Adrenal gland (tissue), 12 donors: ENCODE data around the gene FAM163B. TPM values are rescaled to one million over a fixed set of nuclear protein-coding genes. Genes with fewer than 3 reads are reported as not detected.

ENCODE experiments used
- DNase-seq, 7 donors: peaks; one replicate each; pipeline ENCODE4 v3.0.0-alpha.2; 2019 to 2020
- H3K27ac ChIP-seq, 5 donors: fragments of 200-600 bp; sonication (generic) in 4 of 5; 1 replicate in 3 of 5; 2 replicates in 2 of 5; pipeline versions ENCODE4 v1.5.1 to v1.8.0; 2016 to 2020; ENCODE audit warnings: mild to moderate bottlenecking in 1 of 5
- H3K27me3 ChIP-seq: fragments of 200-600 bp; 2 replicates; pipeline ENCODE4 v1.8.0; 2021
- H3K36me3 ChIP-seq, 2 donors: fragments of 200-600 bp; replicated peaks in 1 of 2; 1 replicate in 1 of 2; 2 replicates in 1 of 2; pipeline versions ENCODE4 v1.5.1 to v1.8.0; 2018 to 2022
- H3K4me1 ChIP-seq, 2 donors: fragments of 200-600 bp; replicated peaks in 1 of 2; 1 replicate in 1 of 2; 2 replicates in 1 of 2; pipeline versions ENCODE4 v1.5.1 to v1.8.0; 2018 to 2021
- H3K4me3 ChIP-seq, 4 donors: fragments of 200-600 bp; sonication (generic) in 3 of 4; one replicate each; pipeline ENCODE4 v1.5.1; 2016 to 2018
- H3K9me3 ChIP-seq, 3 donors: fragments of 200-600 bp; sonication (generic) in 1 of 3; replicated peaks in 1 of 3; 1 replicate in 2 of 3; 2 replicates in 1 of 3; pipeline versions ENCODE4 v1.5.1 to v1.8.0; 2016 to 2021
- POLR2A ChIP-seq, 2 donors: fragments of 450-650 bp; IDR thresholded peaks; one replicate each; pipeline ENCODE4 v1.6.1; 2017; ENCODE audit warnings: antibody characterized with exemption in 2 of 2, mild to moderate bottlenecking in 2 of 2, moderate library complexity in 1 of 2
- WGBS, 4 donors: extraction: QIAGEN DNeasy Blood & Tissue Kit in 2 of 4; methylation state at CpG; one replicate each; pipeline versions ENCODE4 v1.1.5 to v1.1.7; 2013 to 2017; 5-methylcytosine and 5-hydroxymethylcytosine counted together
- intact Hi-C, 2 donors: fragments of 100-400 bp; cut with DNase I; formaldehyde crosslinking; loops; one replicate each; pipeline versions ENCODE4 v1.14.1 to v1.15.0; 2022 to 2023
- polyA plus RNA-seq, 3 donors: library from polyadenylated mRNA; stranded (reverse); fragments of 200-250 nt in 2 of 3; fragments of 350-450 nt in 1 of 3; fragmentation: Illumina TruSeq in 1 of 3; extraction: RNeasy Lipid Tissue Mini Kit (QIAGEN cat#74804) in 1 of 3; gene quantifications; one replicate each; pipeline ENCODE4 v1.2.3, GENCODE V29; 2013 to 2014
- total RNA-seq, 9 donors: library from RNA; depleted of rRNA in 4 of 9; stranded (reverse); fragments of >200 nt in 4 of 9; fragments of 120-200 nt in 1 of 9; fragmentation: NEBNext Ultra II Directional in 1 of 9; extraction: Animal tissue kit (Norgen Biotek cat#: 25700) in 1 of 9; gene quantifications; one replicate each; pipeline versions ENCODE4 v1.1.0 to v1.2.4, GENCODE V29; 2013 to 2023
- TF ChIP-seq, protein P1 (sequence below), 6 experiments: fragments of 450-650 bp in 4 of 6; fragments of 200-600 bp in 2 of 6; sonication (generic) in 1 of 6; IDR thresholded peaks; 1 replicate in 5 of 6; 2 replicates in 1 of 6; pipeline versions ENCODE4 v1.5.1 to v1.8.0; 2016 to 2021; ENCODE audit warnings: antibody characterized with exemption in 6 of 6, mild to moderate bottlenecking in 2 of 6, moderate library complexity in 1 of 6
- donor health status: healthy with polysubstance abuse.
- donor health status: Bipolar disorder and iron deficiency.
- donor health status: DM: yes; HTN: yes; CAD: no.
- donor health status: DM: no; HTN: no; CAD: no.
- donor health status: DM: no; HTN: no; CAD: no.
- donor health status: DM: yes; HTN: yes; CAD: no.

The FAM163B gene
- total and polyA plus RNA-seq, 12 donors = 0.72 to 14.3 (median 2.5) TPM

DNA sequence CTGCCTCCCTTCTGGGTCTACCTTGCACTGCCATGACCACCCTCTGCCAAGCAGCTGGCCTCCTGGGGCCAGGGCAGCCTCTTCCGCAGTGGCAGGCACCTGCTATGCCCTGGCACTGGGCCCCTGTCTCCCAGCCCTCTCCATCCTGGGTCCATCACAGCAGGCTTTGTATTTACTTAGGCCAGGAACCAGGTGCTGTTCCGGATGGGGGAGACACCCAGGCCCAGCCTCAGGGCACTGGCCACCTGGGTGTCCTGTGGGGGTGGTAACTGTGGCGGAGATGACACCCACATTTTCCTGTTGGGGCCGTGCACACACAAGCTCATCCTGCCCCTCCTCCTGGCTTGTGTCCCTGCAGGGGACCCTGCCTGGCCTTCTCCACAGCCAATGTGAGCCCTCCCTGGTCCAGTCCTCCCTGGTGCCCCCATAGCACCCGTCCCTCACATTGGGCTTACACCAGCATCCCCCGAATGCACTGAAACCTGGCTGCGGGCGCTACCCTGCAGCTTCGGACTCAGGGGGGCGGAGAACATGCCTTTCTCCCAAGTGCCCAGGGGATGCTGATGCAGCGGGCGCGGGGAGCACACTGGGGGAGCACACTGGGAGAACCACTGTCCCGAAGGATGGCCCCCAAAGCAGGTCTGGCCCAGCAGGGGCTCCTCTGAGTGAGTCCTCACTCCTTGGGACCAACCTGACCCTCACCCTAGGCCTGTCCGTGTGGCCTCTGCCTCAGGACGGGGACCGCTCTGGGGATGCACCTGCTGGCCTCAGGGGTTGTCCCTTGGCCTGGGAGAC lies 17.9 kb downstream of the FAM163B start:
- H3K36me3 ChIP-seq = no peaks in the 10 kb centered on the region
- DNase-seq = no peak
- no peaks in the 10 kb centered on the region for H3K9me3 ChIP-seq
- H3K4me1 ChIP-seq = no peaks in the 10 kb centered on the region
- TF ChIP-seq, protein P1, sequence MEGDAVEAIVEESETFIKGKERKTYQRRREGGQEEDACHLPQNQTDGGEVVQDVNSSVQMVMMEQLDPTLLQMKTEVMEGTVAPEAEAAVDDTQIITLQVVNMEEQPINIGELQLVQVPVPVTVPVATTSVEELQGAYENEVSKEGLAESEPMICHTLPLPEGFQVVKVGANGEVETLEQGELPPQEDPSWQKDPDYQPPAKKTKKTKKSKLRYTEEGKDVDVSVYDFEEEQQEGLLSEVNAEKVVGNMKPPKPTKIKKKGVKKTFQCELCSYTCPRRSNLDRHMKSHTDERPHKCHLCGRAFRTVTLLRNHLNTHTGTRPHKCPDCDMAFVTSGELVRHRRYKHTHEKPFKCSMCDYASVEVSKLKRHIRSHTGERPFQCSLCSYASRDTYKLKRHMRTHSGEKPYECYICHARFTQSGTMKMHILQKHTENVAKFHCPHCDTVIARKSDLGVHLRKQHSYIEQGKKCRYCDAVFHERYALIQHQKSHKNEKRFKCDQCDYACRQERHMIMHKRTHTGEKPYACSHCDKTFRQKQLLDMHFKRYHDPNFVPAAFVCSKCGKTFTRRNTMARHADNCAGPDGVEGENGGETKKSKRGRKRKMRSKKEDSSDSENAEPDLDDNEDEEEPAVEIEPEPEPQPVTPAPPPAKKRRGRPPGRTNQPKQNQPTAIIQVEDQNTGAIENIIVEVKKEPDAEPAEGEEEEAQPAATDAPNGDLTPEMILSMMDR (IDR thresholded peaks at IDR 0.05) = no peak
- no peak for TF ChIP-seq POLR2A (IDR thresholded peaks at IDR 0.05)
- intact Hi-C loops = loop anchor here in 1 of 2 donors (10.0 kb wide), 1 partner anchor 133 kb away; no protein-coding TSS in a partner anchor
- H3K27me3 ChIP-seq = peaks cover 6% of the 10 kb centered on the region
- no peak overlapping the region for H3K4me3 ChIP-seq
- 86 to 92% (median 89%) methylated on average over 10 to 17 of the region's 17 CpGs for WGBS, 4 donors
- H3K27ac ChIP-seq = no peak overlapping the region

DNA sequence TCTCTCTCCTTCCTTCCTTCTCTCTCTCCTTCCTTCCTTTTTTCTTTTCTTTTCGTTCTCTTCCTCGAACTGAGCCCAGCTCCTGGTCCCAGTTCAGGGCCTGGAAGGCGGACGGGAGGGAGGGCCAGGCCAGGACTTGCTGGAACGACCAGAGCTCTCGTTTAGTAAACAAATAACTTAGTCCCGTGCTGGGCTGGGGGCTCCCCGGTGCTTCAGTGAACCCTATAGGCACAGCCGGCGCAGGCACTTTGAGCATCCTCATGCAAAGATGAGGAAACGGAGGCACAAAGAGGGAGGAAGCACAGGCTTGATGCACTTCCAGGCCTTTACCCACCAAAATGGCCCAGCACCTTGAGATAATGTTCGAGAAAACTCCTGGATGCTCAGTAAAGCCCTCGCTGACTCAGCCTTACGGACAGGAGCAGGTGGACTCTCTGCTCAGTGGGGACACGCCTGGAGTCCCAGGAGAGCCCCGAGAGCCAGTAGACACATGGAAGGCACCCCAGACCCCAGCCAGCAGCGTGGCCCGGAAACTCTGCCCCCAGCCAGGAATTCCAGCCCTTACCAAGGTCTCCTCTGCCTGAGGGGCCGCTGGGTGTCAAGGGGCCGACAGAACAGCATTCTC lies 18.8 kb downstream of the FAM163B start:
- no peaks in the 10 kb centered on the region for H3K9me3 ChIP-seq
- 70 to 75% (median 71%) methylated on average over 16 to 20 of the region's 20 CpGs for WGBS, 4 donors
- DNase-seq = no peak
- peaks cover 13% of the 10 kb centered on the region for H3K27me3 ChIP-seq
- H3K27ac ChIP-seq = no peak overlapping the region
- no peaks in the 10 kb centered on the region for H3K36me3 ChIP-seq
- TF ChIP-seq, protein P1 (IDR thresholded peaks at IDR 0.05) = no peak
- no peak for TF ChIP-seq POLR2A (IDR thresholded peaks at IDR 0.05)
- H3K4me1 ChIP-seq = no peaks in the 10 kb centered on the region
- no peak overlapping the region for H3K4me3 ChIP-seq
- intact Hi-C loops = loop anchor here in 1 of 2 donors (10.0 kb wide), 1 partner anchor 134 kb away; no protein-coding TSS in a partner anchor

DNA sequence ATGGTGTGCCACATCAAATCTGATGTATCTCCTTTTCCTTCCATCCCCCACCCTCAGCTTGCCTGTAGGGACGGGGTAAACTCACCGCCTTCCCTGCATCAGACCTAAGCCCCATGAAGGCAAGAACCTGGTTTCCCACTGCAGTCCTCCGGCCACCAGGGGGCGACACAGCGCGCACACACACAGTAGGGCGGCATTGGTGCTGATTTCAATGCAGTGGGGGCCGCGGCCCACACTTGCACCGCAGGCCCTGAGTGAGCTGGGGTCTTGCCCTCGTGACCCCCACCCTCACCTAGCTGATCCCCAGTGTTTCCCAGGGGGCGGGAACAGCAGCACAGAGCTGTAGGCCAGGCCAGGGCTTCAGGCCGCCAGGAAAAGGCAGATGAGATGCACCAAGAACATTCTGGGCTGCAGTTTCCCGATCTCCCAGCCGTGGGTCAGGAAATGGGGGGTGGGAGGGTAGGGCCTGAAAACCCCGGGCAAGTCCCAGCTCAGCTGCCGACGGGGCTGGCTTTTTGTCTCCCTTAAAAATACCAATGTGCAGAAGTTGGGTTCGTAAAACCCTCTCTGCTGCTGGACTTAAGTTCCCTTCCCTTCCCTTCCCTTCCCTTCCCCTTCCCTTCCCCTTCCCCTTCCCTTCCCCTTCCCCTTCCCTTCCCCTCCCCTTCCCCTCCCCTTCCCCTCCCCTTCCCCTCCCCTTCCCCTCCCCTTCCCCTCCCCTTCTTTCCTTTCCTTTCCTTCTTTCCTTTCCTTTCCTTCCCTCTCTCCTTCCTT lies 19.5 kb downstream of the FAM163B start:
- TF ChIP-seq, protein P1 (IDR thresholded peaks at IDR 0.05) = peak in 5 of 6 experiments; percentile 6 to 36 (median 31)
- TF ChIP-seq POLR2A (IDR thresholded peaks at IDR 0.05) = no peak
- 33 to 52% (median 47%) methylated on average over 7 to 19 of the region's 19 CpGs for WGBS, 4 donors
- intact Hi-C loops = loop anchor here in 1 of 2 donors (10.0 kb wide), 1 partner anchor 135 kb away; no protein-coding TSS in a partner anchor
- no peaks in the 10 kb centered on the region for H3K36me3 ChIP-seq
- H3K27me3 ChIP-seq = peaks cover 14% of the 10 kb centered on the region
- H3K9me3 ChIP-seq = no peaks in the 10 kb centered on the region
- no peaks in the 10 kb centered on the region for H3K4me1 ChIP-seq
- no peak for DNase-seq
- H3K4me3 ChIP-seq = no peak overlapping the region
- no peak overlapping the region for H3K27ac ChIP-seq

DNA sequence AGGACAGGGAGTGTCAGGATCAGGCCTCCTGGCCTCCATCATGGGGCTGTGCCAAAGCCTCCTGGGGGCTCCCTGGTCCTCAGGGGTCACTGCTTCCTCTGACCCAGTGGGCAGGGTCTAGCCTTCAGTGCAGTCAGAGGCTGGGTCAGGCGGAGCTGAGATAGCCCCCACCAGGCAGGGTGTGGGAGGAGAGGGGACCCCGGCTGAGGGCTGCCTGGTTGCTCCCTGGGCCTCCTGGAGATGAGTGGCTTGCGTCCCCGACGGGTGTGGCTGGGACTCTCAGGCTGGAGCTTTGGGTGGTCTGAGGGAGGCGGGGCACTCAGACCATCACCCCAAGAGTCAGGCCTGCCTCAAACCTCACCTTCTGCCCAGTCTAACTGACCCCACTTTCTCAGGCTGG lies 21.7 kb downstream of the FAM163B start:
- Histone ChIP-seq H3K27ac (no peak overlapping the region), H3K36me3 (no peaks in the 10 kb centered on the region), H3K27me3 (peaks cover 17% of the 10 kb centered on the region), H3K4me3 (no peak overlapping the region), H3K4me1 (no peaks in the 10 kb centered on the region), H3K9me3 (no peaks in the 10 kb centered on the region)
- TF ChIP-seq, protein P1 (IDR thresholded peaks at IDR 0.05) = no peak
- no peak for TF ChIP-seq POLR2A (IDR thresholded peaks at IDR 0.05)
- DNase-seq = no peak
- WGBS, 4 donors = 70 to 79% (median 74%) methylated on average over 5 to 6 of the region's 6 CpGs
- intact Hi-C loops = no loop called here
